A673 (cell line): Measurements from ENCODE around the gene SMARCC1.

Experiments
- CTCF ChIP-seq: fragments of 300-800, 200-600 bp; sonication (generic); conservative IDR thresholded peaks from 2 replicates; pipeline ENCODE4 v1.5.1; 2017; ENCODE audit warnings: low read depth, mild to moderate bottlenecking, antibody characterized with exemption, low read length, moderate library complexity, mixed read lengths
- EZH2 ChIP-seq: fragments of 200-600 bp; sonication (generic); IDR thresholded peaks from 2 replicates; pipeline ENCODE4 v1.6.1; 2017; ENCODE audit warnings: borderline replicate concordance, low read depth, mild to moderate bottlenecking, mixed read lengths, antibody characterized with exemption, low read length; ENCODE audit not compliant: poor library complexity, severe bottlenecking

- TF ChIP-seq EZH2 = no peak
- no peak for TF ChIP-seq CTCF
These were observed 215.0 kb downstream of the SMARCC1 start for GRCh38 chr3:47566667-47567066.
